LNCaP clone FGC (cell line): Measurements from ENCODE around the gene SCGB1D2.
A peak's percentile ranks its signal among the peaks of the same experiment; 100 is the strongest.
"Not testable (repeated sequence)": the region's sequence is repeated elsewhere in the genome, so short reads cannot be mapped to it uniquely, and the experiment has no call there.

Experiments used
- DNase-seq: peaks from one replicate; pipeline ENCODE4 v3.0.0-alpha.2; 2011; ENCODE audit warnings: low read depth
- H3K4me3 ChIP-seq: 2 replicates; pipeline ENCODE4 v1.5.1; 2011; ENCODE audit warnings: mild to moderate bottlenecking, low read depth, low read length, control low read depth
- CTCF ChIP-seq: IDR thresholded peaks from 2 replicates; pipeline ENCODE4 v1.5.1; 2012; ENCODE audit warnings: mild to moderate bottlenecking; ENCODE audit not compliant: control insufficient read depth, insufficient read depth; ENCODE audit errors: extremely low read depth

The SCGB1D2 gene

GRCh38 chr11:62205441-62205840 lies 36.6 kb upstream of the SCGB1D2 start:
- TF ChIP-seq CTCF, result no peak
- H3K4me3 ChIP-seq, result no peak overlapping the region
- DNase-seq, result no peak

GRCh38 chr11:62206276-62207066 lies 35.6 kb upstream of the SCGB1D2 start:
- not testable (repeated sequence) for DNase-seq, H3K4me3 ChIP-seq

GRCh38 chr11:62208785-62209144 lies 33.3 kb upstream of the SCGB1D2 start:
- TF ChIP-seq CTCF, result no peak
- no peak for DNase-seq
- H3K4me3 ChIP-seq, result no peak overlapping the region

- no peak for DNase-seq
- TF ChIP-seq CTCF, result peak; percentile 71
- H3K4me3 ChIP-seq, result no peak overlapping the region
Observed at GRCh38 chr11:62217191-62217748, 24.8 kb upstream of the SCGB1D2 start.

GRCh38 chr11:62221498-62221897 lies 20.5 kb upstream of the SCGB1D2 start:
- no peak for TF ChIP-seq CTCF
- no peak overlapping the region for H3K4me3 ChIP-seq
- DNase-seq, result no peak

- H3K4me3 ChIP-seq, result no peak overlapping the region
- no peak for DNase-seq
- TF ChIP-seq CTCF, result no peak
Observed at GRCh38 chr11:62223095-62223494, 18.9 kb upstream of the SCGB1D2 start.

GRCh38 chr11:62233730-62234129 lies 8.3 kb upstream of the SCGB1D2 start:
- DNase-seq, result no peak
- peak; percentile 53 for TF ChIP-seq CTCF

More at GRCh38 chr11:62233730-62234129, 8.3 kb upstream of the SCGB1D2 start:
- no peak overlapping the region for H3K4me3 ChIP-seq
